ENCODE results near the gene MARK3. TPM values are rescaled to one million over a fixed set of nuclear protein-coding genes. Genes with fewer than 3 reads are reported as not detected.

The MARK3 gene
- total and polyA plus RNA-seq, 2 of the 13 experiments (the other 11 are each of a cell fraction or from before 2014, with no cell fraction given) = 47.7 to 56.6 TPM

GRCh38 chr14:103531421-103532215 lies 146.4 kb downstream of the MARK3 start:
- Histone ChIP-seq H3K4me1 (ENCODE audit: insufficient read depth, low read length) (peaks cover 39% of the 10 kb centered on the region), H3K4me3 (replicated peaks in 1 of 3; ENCODE audit: insufficient read depth in 1 of 3, low read depth in 2 of 3, low read length in 3 of 3) (no peak overlapping the region), H3K4me2 (ENCODE audit: low read depth, low read length) (no peak overlapping the region), H3K36me3 (replicated peaks in 1 of 2; ENCODE audit: control insufficient read depth in 1 of 2, insufficient read depth in 2 of 2, low read length in 2 of 2) (peaks cover 3 to 4% of the 10 kb centered on the region in 2 experiments; a peak in 3 of 5 replicates), H4K20me1 (ENCODE audit: insufficient read depth, low read length) (no peaks in the 10 kb centered on the region), H3K79me2 (ENCODE audit: insufficient read depth, low read length) (peaks cover 30% of the 10 kb centered on the region), H2AFZ (ENCODE audit: low read length) (no peak overlapping the region), H3K27me3 (ENCODE audit: control insufficient read depth in 1 of 2, insufficient read depth in 2 of 2, low read length in 2 of 2) (no peaks in the 10 kb centered on the region; a peak in 1 of 5 replicates), H3K9me3 (ENCODE audit: low read length) (no peaks in the 10 kb centered on the region), H3K9ac (ENCODE audit: insufficient read depth, low read depth, low read length) (no peak overlapping the region), H3K27ac (ENCODE audit: extremely low read length, insufficient read depth, low read length) (no peak overlapping the region)
- POLR2A ChIA-PET = no interaction called here
- in situ Hi-C loops (cut with HindIII; ENCODE audit: extremely low pct_ligation_motif_present, low pct_unique_long_range_greater_than_20kb) = no loop called here
- DNase-seq (ENCODE audit: low spot score) (no peak), FAIRE-seq (no peak), ATAC-seq (no peak)
- 96% methylated on average over 11 of the region's 15 CpGs for WGBS (ENCODE audit: low lambda C conversion rate)
- CTCF ChIA-PET (ENCODE audit: low intra/inter-chr PET ratio, low total read pairs) = no interaction called here
- intact Hi-C loops (cut with micrococcal nuclease; ENCODE audit: unreplicated experiment) = no loop called here
- BruUV-seq (replicated peaks) = no TSS peak
- no peak for TF ChIP-seq ZNF446 (CRISPR knock-in tag; IDR thresholded peaks at IDR 0.05)
- TF ChIP-seq PCBP1 (IDR thresholded peaks at IDR 0.05; ENCODE audit: borderline replicate concordance, low read depth, low read length) = 0 out of 2 replicates have a peak, but pooled peaks have one; percentile 3

- H3K4me3 ChIP-seq (replicated peaks in 1 of 3; ENCODE audit: insufficient read depth in 1 of 3, low read depth in 2 of 3, low read length in 3 of 3) = no peak overlapping the region
- no peak overlapping the region for H3K4me2 ChIP-seq (ENCODE audit: low read depth, low read length)
- ATAC-seq (no peak), DNase-seq (ENCODE audit: low spot score) (no peak), FAIRE-seq (no peak)
- 97% methylated on average over 23 of the region's 32 CpGs for WGBS (ENCODE audit: low lambda C conversion rate)
- H3K36me3 ChIP-seq (replicated peaks in 1 of 2; ENCODE audit: control insufficient read depth in 1 of 2, insufficient read depth in 2 of 2, low read length in 2 of 2) = peaks cover 3 to 4% of the 10 kb centered on the region in 2 experiments; a peak in 3 of 5 replicates
- intact Hi-C loops (cut with micrococcal nuclease; ENCODE audit: unreplicated experiment) = no loop called here
- no peaks in the 10 kb centered on the region for H3K9me3 ChIP-seq (ENCODE audit: low read length)
- BruUV-seq (replicated peaks) = no TSS peak
- POLR2A ChIA-PET = no interaction called here
- CTCF ChIA-PET (ENCODE audit: low intra/inter-chr PET ratio, low total read pairs) = no interaction called here
- H2AFZ ChIP-seq (ENCODE audit: low read length) = no peak overlapping the region
- peaks cover 30% of the 10 kb centered on the region for H3K79me2 ChIP-seq (ENCODE audit: insufficient read depth, low read length)
- in situ Hi-C loops (cut with HindIII; ENCODE audit: extremely low pct_ligation_motif_present, low pct_unique_long_range_greater_than_20kb) = no loop called here
- no peak overlapping the region for H3K9ac ChIP-seq (ENCODE audit: insufficient read depth, low read depth, low read length)
- no peaks in the 10 kb centered on the region; a peak in 1 of 5 replicates for H3K27me3 ChIP-seq (ENCODE audit: control insufficient read depth in 1 of 2, insufficient read depth in 2 of 2, low read length in 2 of 2)
- no peak for TF ChIP-seq AGO2 (optimal IDR thresholded peaks at IDR 0.05; ENCODE audit: low read depth, low read length)
- TF ChIP-seq RBFOX2 (IDR thresholded peaks at IDR 0.05; ENCODE audit: low read depth, low read length) = peak; percentile 9; the same call in 1 of the 2 replicates
- peaks cover 39% of the 10 kb centered on the region for H3K4me1 ChIP-seq (ENCODE audit: insufficient read depth, low read length)
- no peak overlapping the region for H3K27ac ChIP-seq (ENCODE audit: extremely low read length, insufficient read depth, low read length)
- no peaks in the 10 kb centered on the region for H4K20me1 ChIP-seq (ENCODE audit: insufficient read depth, low read length)
These were observed 147.3 kb downstream of the MARK3 start for GRCh38 chr14:103532216-103533136.
